Smooth muscle cell (in vitro differentiated cells): ENCODE measurements around the gene PLXNC1. TPM values are rescaled to one million over a fixed set of nuclear protein-coding genes. Genes with fewer than 3 reads are reported as not detected.

Experiments
- DNase-seq: peaks from one replicate; lab custom pipeline; 2025; ENCODE audit not compliant: unreplicated experiment; lab: John Stamatoyannopoulos, UW
- H2AFZ ChIP-seq: fragments of 200-600 bp; sonication (generic); 2 replicates; pipeline ENCODE4 v1.6.0; 2016; ENCODE audit warnings: antibody characterized with exemption, low read depth, mild to moderate bottlenecking
- H3F3A ChIP-seq: fragments of 200-600 bp; sonication (generic); 2 replicates; pipeline ENCODE4 v1.6.0; 2017; ENCODE audit warnings: antibody characterized with exemption, low read depth
- H3K27ac ChIP-seq: fragments of 200-600 bp; sonication (generic); 2 replicates; pipeline ENCODE4 v1.5.1; 2016; ENCODE audit warnings: low read depth, mild to moderate bottlenecking
- H3K27me3 ChIP-seq: fragments of 200-600 bp; sonication (generic); 2 replicates; pipeline ENCODE4 v1.6.1; 2016; ENCODE audit warnings: low read depth, mild to moderate bottlenecking
- H3K36me3 ChIP-seq: fragments of 200-600 bp; sonication (generic); 2 replicates; pipeline ENCODE4 v1.5.1; 2016; ENCODE audit warnings: low read depth
- H3K4me1 ChIP-seq: fragments of 200-600 bp; sonication (generic); 2 replicates; pipeline ENCODE4 v1.5.1; 2016; ENCODE audit warnings: low read depth
- H3K4me2 ChIP-seq: fragments of 200-600 bp; sonication (generic); 2 replicates; pipeline ENCODE4 v1.6.0; 2016; ENCODE audit warnings: mild to moderate bottlenecking
- H3K4me3 ChIP-seq: fragments of 200-600 bp; sonication (generic); 2 replicates; pipeline ENCODE4 v1.5.1; 2016; ENCODE audit warnings: mild to moderate bottlenecking
- H3K79me2 ChIP-seq: fragments of 200-600 bp; sonication (generic); 2 replicates; pipeline ENCODE4 v1.6.0; 2016; ENCODE audit warnings: low read depth, mild to moderate bottlenecking
- H3K9ac ChIP-seq: fragments of 200-600 bp; sonication (generic); 2 replicates; pipeline ENCODE4 v1.6.0; 2016; ENCODE audit warnings: low read depth
- H3K9me3 ChIP-seq: fragments of 200-600 bp; sonication (generic); replicated peaks from 2 replicates; pipeline ENCODE4 v1.5.1; 2016; ENCODE audit warnings: low read depth
- H4K20me1 ChIP-seq: fragments of 200-600 bp; sonication (generic); 2 replicates; pipeline ENCODE4 v1.6.0; 2016; ENCODE audit warnings: low read depth
- CTCF ChIP-seq: fragments of 200-600 bp; sonication (generic); IDR thresholded peaks from 2 replicates; pipeline ENCODE4 v1.5.1; 2017; ENCODE audit warnings: borderline replicate concordance, mild to moderate bottlenecking, antibody characterized with exemption; ENCODE audit not compliant: insufficient read depth, poor library complexity, severe bottlenecking
- WGBS: methylation state at CpG from one replicate; pipeline ENCODE4 v1.1.7; 2016; ENCODE audit warnings: low lambda C conversion rate; 5-methylcytosine and 5-hydroxymethylcytosine counted together
- polyA plus RNA-seq: library from polyadenylated mRNA; unstranded; fragments of >200 nt; fragmentation: Nextera tagmentation; extraction: Ambion mirVana; gene quantifications from 2 replicates; pipeline ENCODE4 v1.2.1, GENCODE V29; 2016
- total RNA-seq: library from RNA; depleted of rRNA; stranded (reverse); fragments of >200 nt; gene quantifications from 2 replicates; pipeline ENCODE4 v1.2.3, GENCODE V29; 2014

Gene PLXNC1
- total and polyA plus RNA-seq, 2 experiments from 2014 or later, result 0.49 to 0.66 TPM

DNA sequence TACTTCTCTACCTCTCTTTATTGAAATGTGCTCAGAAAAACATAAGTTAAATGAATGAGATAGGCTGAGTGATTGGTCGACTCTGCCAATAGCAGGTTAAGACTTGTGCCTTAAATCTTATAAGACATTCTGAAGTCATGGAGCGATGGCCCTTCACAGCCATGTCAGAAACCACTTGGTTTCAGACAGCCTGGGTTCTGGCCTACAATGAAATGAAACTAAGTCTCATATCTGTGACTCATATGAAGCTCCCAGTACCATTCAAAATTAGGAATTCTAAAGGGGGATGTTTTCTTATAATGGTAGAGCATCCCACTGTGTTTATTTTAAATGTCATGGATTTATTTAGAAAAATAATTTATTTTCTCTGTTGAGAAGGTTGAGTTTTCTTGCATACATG, 42.6 kb downstream of the PLXNC1 start:
- Histone ChIP-seq H4K20me1 (no peaks in the 10 kb centered on the region), H3K79me2 (no peaks in the 10 kb centered on the region), H2AFZ (no peak overlapping the region), H3K4me2 (no peak overlapping the region), H3K27ac (no peak overlapping the region), H3F3A (no peaks in the 10 kb centered on the region), H3K27me3 (peaks cover 20% of the 10 kb centered on the region), H3K4me3 (no peak overlapping the region), H3K9ac (no peak overlapping the region), H3K9me3 (no peaks in the 10 kb centered on the region), H3K4me1 (peaks cover 9% of the 10 kb centered on the region), H3K36me3 (no peaks in the 10 kb centered on the region)
- DNase-seq, result no peak
- WGBS, result 94% methylated on average over 2 of the region's 2 CpGs
- no peak for TF ChIP-seq CTCF

- no peaks in the 10 kb centered on the region for H3K36me3 ChIP-seq
- no peaks in the 10 kb centered on the region for H3F3A ChIP-seq
- no peak overlapping the region for H3K9ac ChIP-seq
- H3K4me2 ChIP-seq, result no peak overlapping the region
- no peak overlapping the region for H3K27ac ChIP-seq
- 91% methylated on average over 1 of the region's 1 CpG for WGBS
- TF ChIP-seq CTCF, result no peak
- peaks cover 9% of the 10 kb centered on the region for H3K4me1 ChIP-seq
- DNase-seq, result no peak
- no peaks in the 10 kb centered on the region for H3K79me2 ChIP-seq
- H3K27me3 ChIP-seq, result peaks cover 12% of the 10 kb centered on the region
- no peaks in the 10 kb centered on the region for H3K9me3 ChIP-seq
- H4K20me1 ChIP-seq, result no peaks in the 10 kb centered on the region
- no peak overlapping the region for H3K4me3 ChIP-seq
- no peak overlapping the region for H2AFZ ChIP-seq
Measured at GRCh38 chr12:94191811-94192210, 43.4 kb downstream of the PLXNC1 start.

DNA sequence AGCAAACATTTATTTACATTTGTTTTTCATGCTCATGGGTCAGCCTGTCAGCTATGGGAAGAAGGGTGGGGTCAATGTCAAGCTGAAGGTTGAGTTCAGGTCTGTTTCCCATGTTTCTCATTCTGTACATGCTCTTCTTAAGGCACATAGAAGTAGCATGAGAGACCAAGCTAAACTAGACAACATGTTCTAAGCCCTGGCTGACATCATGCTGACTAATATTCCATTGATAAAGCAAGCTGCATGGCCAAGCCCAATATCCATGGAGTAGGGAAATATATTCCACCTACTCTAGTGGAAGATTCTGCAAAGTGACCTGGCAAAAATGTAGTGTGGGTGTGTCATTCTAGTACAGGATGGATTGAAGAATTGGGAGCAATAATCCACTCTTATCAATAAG, 44.1 kb downstream of the PLXNC1 start:
- Histone ChIP-seq H3K4me1 (peaks cover 4% of the 10 kb centered on the region), H3K4me3 (no peak overlapping the region), H3K9me3 (no peaks in the 10 kb centered on the region), H3K27ac (no peak overlapping the region), H3K9ac (no peak overlapping the region), H3K79me2 (no peaks in the 10 kb centered on the region), H3K4me2 (no peak overlapping the region), H3K27me3 (peaks cover 5% of the 10 kb centered on the region), H4K20me1 (no peaks in the 10 kb centered on the region), H3F3A (no peaks in the 10 kb centered on the region), H2AFZ (no peak overlapping the region), H3K36me3 (no peaks in the 10 kb centered on the region)
- TF ChIP-seq CTCF, result no peak
- no peak for DNase-seq

DNA sequence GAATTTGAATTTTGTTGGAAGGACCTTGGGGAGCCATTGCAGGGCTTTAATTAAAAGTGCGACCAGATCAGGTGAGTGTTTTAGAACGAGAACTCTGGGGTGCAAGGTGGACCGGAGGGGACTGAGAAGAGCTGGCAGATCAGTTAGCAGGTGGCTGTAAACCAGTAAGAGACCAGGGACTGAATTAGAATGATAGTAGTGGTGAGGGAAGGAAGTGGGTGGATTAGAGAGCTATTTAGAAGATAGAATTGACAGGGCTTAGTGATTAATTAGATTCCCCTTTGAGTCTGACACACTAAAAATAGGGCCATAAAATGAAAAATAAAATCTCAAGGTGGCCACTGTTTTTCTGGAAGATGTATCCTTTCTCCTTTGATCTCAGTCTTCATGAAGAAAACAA, 44.8 kb downstream of the PLXNC1 start:
- Histone ChIP-seq H3K79me2 (no peaks in the 10 kb centered on the region), H3K4me3 (no peak overlapping the region), H3K9ac (no peak overlapping the region), H4K20me1 (no peaks in the 10 kb centered on the region), H3K4me1 (no peaks in the 10 kb centered on the region), H3K27me3 (no peaks in the 10 kb centered on the region), H3K4me2 (no peak overlapping the region), H3K27ac (no peak overlapping the region), H3F3A (no peaks in the 10 kb centered on the region), H3K9me3 (no peaks in the 10 kb centered on the region), H2AFZ (no peak overlapping the region), H3K36me3 (no peaks in the 10 kb centered on the region)
- WGBS, result 93% methylated on average over 3 of the region's 3 CpGs
- DNase-seq, result no peak
- TF ChIP-seq CTCF, result no peak
